HCT116 (cell line): Measurements from ENCODE around the gene SCARB1. TPM values are rescaled to one million over a fixed set of nuclear protein-coding genes. Genes with fewer than 3 reads are reported as not detected.

Experiments used
- ATAC-seq: fragments of 200-7000 bp; cut with Tn5 transposase; 2 replicates; pipeline ENCODE4 v1.9.1; 2020; ENCODE audit warnings: mild to moderate bottlenecking, moderate library complexity
- BruUV-seq: library from RNA; stranded (reverse); fragments of 400-500 nt; replicated peaks from 2 replicates; lab custom pipeline; 2021; lab: Mats Ljungman, UMichigan
- CTCF ChIA-PET: fragments of 300-600 bp; sonication (Branson Sonifier 250); formaldehyde crosslinking; loops from one replicate; lab custom pipeline; 2021; ENCODE audit warnings: antibody characterized with exemption; lab: Charles Lee
- POLR2A ChIA-PET: fragments of 300-600, 350-600 bp; sonication (Branson Sonifier 250); formaldehyde crosslinking; loops from one replicate; lab custom pipeline; 2021; ENCODE audit warnings: antibody characterized with exemption; lab: Charles Lee
- RAD21 ChIA-PET, 2 experiments: fragments of 300-600 bp; sonication (Branson Sonifier 250); formaldehyde crosslinking; loops; one replicate each; lab custom pipeline; 2023; ENCODE audit warnings: low total read pairs in 2 of 2; ENCODE audit not compliant: uncharacterized antibody in 2 of 2, unreplicated experiment in 2 of 2, low non-redundant PET in 1 of 2; lab: Charles Lee
- DNase-seq: peaks from one replicate; pipeline ENCODE4 v3.0.0-alpha.2; 2010; ENCODE audit warnings: low read depth, low spot score
- H2AFZ ChIP-seq: fragments of 200-600 bp; shearing (Covaris generic), sonication (generic); 2 replicates; pipeline ENCODE4 v1.6.1; 2017; ENCODE audit warnings: low read depth, mixed run types, mixed read lengths, antibody characterized with exemption, low read length; ENCODE audit not compliant: poor library complexity, severe bottlenecking
- H3K27ac ChIP-seq: 2 replicates; pipeline ENCODE4 v1.5.1; 2012; ENCODE audit warnings: low read depth, low read length
- H3K27me3 ChIP-seq: fragments of 200-600 bp; sonication (generic); 2 replicates; pipeline ENCODE4 v1.6.1; 2016; ENCODE audit warnings: mixed run types, low read length, mixed read lengths; ENCODE audit not compliant: insufficient read depth
- H3K36me3 ChIP-seq, 2 experiments: fragments of 200-500 bp in 1 of 2; fragments of 200-600 bp in 1 of 2; sonication (Bioruptor generic) in 1 of 2; sonication (generic) in 1 of 2; 2 replicates each; pipeline versions ENCODE4 v1.5.1 to v1.6.1; 2014 to 2016; ENCODE audit warnings: low read length in 2 of 2, inconsistent platforms in 1 of 2, mixed read lengths in 1 of 2, mixed run types in 1 of 2; ENCODE audit not compliant: insufficient read depth in 2 of 2, control insufficient read depth in 1 of 2
- H3K4me1 ChIP-seq, 2 experiments: fragments of 200-600 bp in 1 of 2; sonication (generic) in 1 of 2; 2 replicates each; pipeline versions ENCODE4 v1.5.1 to v1.6.1; 2012 to 2017; ENCODE audit warnings: low read length in 2 of 2, inconsistent platforms in 1 of 2, mild to moderate bottlenecking in 1 of 2, mixed read lengths in 1 of 2, mixed run types in 1 of 2, moderate library complexity in 1 of 2; ENCODE audit not compliant: insufficient read depth in 2 of 2, control insufficient read depth in 1 of 2
- H3K4me2 ChIP-seq: fragments of 200-600 bp; sonication (generic); 2 replicates; pipeline ENCODE4 v1.6.1; 2017; ENCODE audit warnings: mixed run types, low read length, mixed read lengths
- H3K4me3 ChIP-seq, 2 experiments: fragments of 200-600 bp in 1 of 2; sonication (generic) in 1 of 2; replicated peaks in 1 of 2; 2 replicates each; pipeline ENCODE4 v1.5.1; 2011 to 2016; ENCODE audit warnings: low read length in 2 of 2, control low read depth in 1 of 2, low read depth in 1 of 2, mild to moderate bottlenecking in 1 of 2, mixed read lengths in 1 of 2, mixed run types in 1 of 2
- H3K79me2 ChIP-seq: fragments of 200-600 bp; sonication (generic); 2 replicates; pipeline ENCODE4 v1.6.1; 2017; ENCODE audit warnings: mild to moderate bottlenecking, mixed run types, low read length, moderate library complexity, mixed read lengths; ENCODE audit not compliant: insufficient read depth
- H3K9ac ChIP-seq: fragments of 200-600 bp; sonication (generic); 2 replicates; pipeline ENCODE4 v1.6.1; 2016; ENCODE audit warnings: low read length, mixed read lengths
- H3K9me2 ChIP-seq: fragments of 200-600 bp; sonication (generic), shearing (Covaris generic); 2 replicates; pipeline ENCODE4 v1.6.1; 2017; ENCODE audit warnings: mixed run types, mild to moderate bottlenecking, moderate library complexity; ENCODE audit not compliant: insufficient read depth
- H3K9me3 ChIP-seq, 2 experiments: fragments of 200-500 bp in 1 of 2; fragments of 200-600 bp in 1 of 2; sonication (Bioruptor generic) in 1 of 2; sonication (generic) in 1 of 2; 2 replicates each; pipeline ENCODE4 v1.6.1; 2014 to 2017; ENCODE audit warnings: low read length in 2 of 2, mixed read lengths in 2 of 2, inconsistent platforms in 1 of 2, low read depth in 1 of 2, mild to moderate bottlenecking in 1 of 2, mixed run types in 1 of 2, moderate library complexity in 1 of 2; ENCODE audit not compliant: control insufficient read depth in 1 of 2, insufficient read depth in 1 of 2
- H4K20me1 ChIP-seq: fragments of 200-600 bp; sonication (generic), shearing (Covaris generic); 2 replicates; pipeline ENCODE4 v1.6.1; 2017; ENCODE audit warnings: mixed run types, mild to moderate bottlenecking, moderate library complexity; ENCODE audit not compliant: insufficient read depth
- CEBPB ChIP-seq: IDR thresholded peaks from 2 replicates; pipeline ENCODE4 v1.6.1; 2012; ENCODE audit warnings: low read depth
- CTCF ChIP-seq, 3 experiments: fragments of 200-600 bp in 1 of 3; sonication (generic) in 1 of 3; IDR thresholded peaks in 2 of 3; conservative IDR thresholded peaks in 1 of 3; 2 replicates each; pipeline ENCODE4 v1.5.1; 2012 to 2017; ENCODE audit warnings: low read depth in 2 of 3, low read length in 2 of 3, antibody characterized with exemption in 1 of 3, borderline replicate concordance in 1 of 3, control low read depth in 1 of 3, mild to moderate bottlenecking in 1 of 3, mixed read lengths in 1 of 3, mixed run types in 1 of 3, moderate library complexity in 1 of 3; ENCODE audit not compliant: insufficient read depth in 1 of 3
- EGR1 ChIP-seq: IDR thresholded peaks from 2 replicates; pipeline ENCODE4 v1.6.1; 2012; ENCODE audit warnings: low read depth
- ELF1 ChIP-seq: IDR thresholded peaks from 2 replicates; pipeline ENCODE4 v1.6.1; 2012; ENCODE audit warnings: low read depth, borderline replicate concordance
- EZH2 ChIP-seq: fragments of 200-600 bp; sonication (generic); IDR thresholded peaks from 2 replicates; pipeline ENCODE4 v1.6.1; 2017; ENCODE audit warnings: antibody characterized with exemption, mixed run types
- FOSL1 ChIP-seq: IDR thresholded peaks from 2 replicates; pipeline ENCODE4 v1.6.1; 2012; ENCODE audit warnings: low read depth
- JUND ChIP-seq: IDR thresholded peaks from 2 replicates; pipeline ENCODE4 v1.6.1; 2012
- MAX ChIP-seq: IDR thresholded peaks from 2 replicates; pipeline ENCODE4 v1.6.1; 2012
- RAD21 ChIP-seq: IDR thresholded peaks from 2 replicates; pipeline ENCODE4 v1.6.1; 2012; ENCODE audit warnings: low read depth, mild to moderate bottlenecking
- SIN3A ChIP-seq: IDR thresholded peaks from 2 replicates; pipeline ENCODE4 v1.6.1; 2012; ENCODE audit warnings: low read depth
- ZBTB33 ChIP-seq: IDR thresholded peaks from 2 replicates; pipeline ENCODE4 v1.6.1; 2011; ENCODE audit warnings: mild to moderate bottlenecking, low read length, moderate library complexity; ENCODE audit not compliant: insufficient replicate concordance; ENCODE audit errors: extremely low read depth
- ZNF274 ChIP-seq: fragments of 200-500 bp; sonication (Bioruptor generic); IDR thresholded peaks from 2 replicates; pipeline ENCODE4 v1.6.1; 2014; ENCODE audit warnings: mild to moderate bottlenecking, low read depth, low read length, inconsistent platforms
- intact Hi-C: fragments of 100-400 bp; cut with micrococcal nuclease; formaldehyde crosslinking; loops from 2 replicates; pipeline ENCODE4 v1.10.0; 2022
- total RNA-seq: library from RNA; stranded (reverse); gene quantifications from one replicate; pipeline ENCODE4 v1.2.1, GENCODE V29; 2021; ENCODE audit not compliant: unreplicated experiment

SCARB1 gene
- total RNA-seq, 1 experiment from 2014 or later, result 95.5 TPM

GRCh38 chr12:124790650-124791400 is 72.8 kb downstream of the SCARB1 start:
- Histone ChIP-seq H4K20me1 (no peaks in the 10 kb centered on the region), H3K36me3 (peaks cover 23 to 26% of the 10 kb centered on the region in 2 experiments), H2AFZ (no peak overlapping the region), H3K4me1 (no peaks in the 10 kb centered on the region), H3K79me2 (no peaks in the 10 kb centered on the region), H3K4me2 (no peak overlapping the region), H3K9ac (no peak overlapping the region), H3K4me3 (no peak overlapping the region), H3K9me2 (no peaks in the 10 kb centered on the region), H3K27ac (no peak overlapping the region), H3K9me3 (no peaks in the 10 kb centered on the region), H3K27me3 (no peaks in the 10 kb centered on the region)
- DNase-seq, result no peak
- TF ChIP-seq RAD21 (no peak), ZNF274 (no peak), FOSL1 (no peak), SIN3A (no peak), EGR1 (no peak), CEBPB (no peak), JUND (no peak), EZH2 (no peak), CTCF (IDR thresholded peaks at IDR 0.05 in 2 of 3, conservative IDR thresholded peaks at IDR 0.05 in 1 of 3; ENCODE audit: borderline replicate concordance in 1 of 3, insufficient read depth in 1 of 3, low read depth in 2 of 3, low read length in 2 of 3) (no peak), MAX (no peak), ELF1 (no peak), ZBTB33 (no peak)
- CTCF ChIA-PET, result no interaction called here
- RAD21 ChIA-PET, result no interaction called here
- intact Hi-C loops, result no loop called here
- BruUV-seq, result no TSS peak
- no peak for ATAC-seq
- POLR2A ChIA-PET, result no interaction called here
